ENCODE measurements around the gene ANKRD60.

ANKRD60 gene, protein sequence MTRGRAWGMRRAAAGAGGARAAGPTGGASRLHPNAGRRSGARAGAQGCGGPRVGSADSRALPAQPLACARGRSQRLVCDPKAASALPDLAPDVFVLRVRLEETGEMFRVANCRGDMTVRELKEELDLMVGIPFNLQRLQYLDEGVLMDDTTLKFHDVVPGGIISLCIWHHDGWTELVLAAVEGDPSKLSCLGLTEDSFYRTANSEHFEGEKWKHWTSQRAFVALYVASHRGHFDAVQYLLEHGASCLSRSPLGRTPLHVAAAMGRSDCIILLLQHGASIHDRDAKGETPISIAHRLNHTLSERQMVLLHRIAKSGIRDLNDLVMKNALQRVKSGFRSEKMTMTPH

DNA sequence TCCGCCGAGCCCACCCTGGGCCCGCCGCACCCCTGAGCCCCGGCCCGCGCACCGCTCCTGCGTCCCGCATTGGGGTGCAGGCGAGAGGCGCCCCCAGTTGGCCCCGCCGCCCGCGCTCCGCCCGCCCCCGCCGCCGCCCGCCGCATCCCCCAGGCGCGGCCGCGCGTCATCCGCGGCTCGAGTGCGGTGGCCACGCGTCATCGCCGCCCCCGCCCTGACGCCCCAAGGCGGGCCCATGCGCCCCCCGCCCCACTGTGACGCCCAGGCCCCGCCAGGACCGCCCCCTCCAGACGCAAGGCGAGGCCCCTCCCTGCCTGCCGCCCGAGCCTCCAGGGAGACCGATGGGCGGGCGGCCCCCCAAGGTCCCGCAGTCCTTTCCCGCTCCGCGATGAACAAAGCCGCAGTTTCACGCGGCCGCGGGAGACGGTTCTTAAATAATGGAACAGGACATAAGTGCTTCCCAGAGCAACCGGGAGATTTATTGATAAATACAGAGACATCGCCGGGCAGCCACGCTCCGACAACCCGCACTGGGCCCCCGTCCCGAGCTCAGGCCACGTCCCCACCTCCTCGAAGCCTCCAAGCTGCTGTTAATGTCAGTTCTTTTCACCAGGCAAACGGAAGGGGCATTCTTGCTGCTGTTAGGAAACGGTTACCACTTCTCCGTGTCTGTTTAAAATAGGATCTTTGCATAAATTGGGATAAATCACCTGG, at the start of gene ANKRD60:
Gene ANKRD60, minus strand, starts transcription at position 170 of the 714 bp plus-strand sequence. Its CDS starts 0 bp downstream, at position 170.
- no peak for DNase-seq

DNA sequence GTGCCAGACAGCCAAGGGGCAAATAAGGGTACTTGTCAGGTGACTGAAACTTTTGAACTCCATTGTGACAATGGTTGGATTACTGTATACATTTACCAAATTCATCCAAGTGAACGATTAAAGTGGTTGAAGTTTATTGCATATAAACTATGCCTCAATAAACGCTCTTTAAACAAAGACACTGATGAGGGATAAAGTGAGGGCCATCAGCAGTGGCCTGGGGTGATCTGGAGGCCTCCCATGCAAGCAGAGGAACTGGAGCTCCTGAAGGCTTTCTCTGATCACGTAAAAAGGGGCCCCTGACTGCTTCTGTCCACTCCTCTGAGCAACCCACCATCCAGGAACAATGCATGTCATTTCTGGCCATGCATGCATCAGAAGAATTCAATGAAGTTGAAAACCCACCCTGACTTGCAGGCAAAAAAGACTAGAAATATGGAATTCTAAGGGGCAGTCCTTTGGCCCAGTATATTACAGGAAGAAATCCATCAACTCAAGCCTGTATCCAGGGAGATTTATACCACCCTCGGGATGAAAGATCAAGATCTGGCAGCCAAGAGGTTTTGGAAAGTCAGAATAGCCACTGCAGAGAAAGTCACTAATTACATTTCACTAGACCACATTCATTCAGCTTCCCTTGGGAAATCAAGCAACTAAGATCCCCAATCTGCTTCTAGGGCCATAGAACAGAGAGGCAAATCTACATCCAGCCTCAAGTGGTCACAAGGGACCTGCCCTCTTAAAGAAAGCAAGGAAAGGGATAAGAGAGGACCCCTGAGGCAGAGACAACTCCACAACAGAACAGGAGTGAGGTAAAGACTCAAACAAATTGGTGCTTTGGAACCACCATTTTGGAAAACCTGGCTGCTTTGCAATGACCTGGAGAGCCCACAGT, 49.4 kb upstream of the ANKRD60 start:
- DNase-seq: no peak

DNA sequence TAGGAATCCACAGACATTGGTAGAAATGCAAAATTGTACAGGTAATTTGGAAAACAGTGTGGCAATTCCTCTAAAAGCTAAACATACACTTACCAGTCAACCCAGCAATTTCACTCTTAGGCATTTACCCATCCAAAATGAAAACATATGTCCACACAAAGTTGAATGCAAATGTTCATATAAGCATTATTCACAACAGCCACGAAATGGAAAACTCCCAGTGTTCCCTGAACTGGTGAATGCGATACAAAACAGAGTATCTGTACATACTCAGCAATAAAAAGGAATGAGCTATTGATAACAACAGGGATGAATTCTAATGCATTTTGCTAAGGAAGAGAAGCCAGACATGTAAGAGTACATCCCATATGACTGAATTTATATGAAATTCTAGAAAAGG, 48.7 kb upstream of the ANKRD60 start:
- no peak for DNase-seq

DNA sequence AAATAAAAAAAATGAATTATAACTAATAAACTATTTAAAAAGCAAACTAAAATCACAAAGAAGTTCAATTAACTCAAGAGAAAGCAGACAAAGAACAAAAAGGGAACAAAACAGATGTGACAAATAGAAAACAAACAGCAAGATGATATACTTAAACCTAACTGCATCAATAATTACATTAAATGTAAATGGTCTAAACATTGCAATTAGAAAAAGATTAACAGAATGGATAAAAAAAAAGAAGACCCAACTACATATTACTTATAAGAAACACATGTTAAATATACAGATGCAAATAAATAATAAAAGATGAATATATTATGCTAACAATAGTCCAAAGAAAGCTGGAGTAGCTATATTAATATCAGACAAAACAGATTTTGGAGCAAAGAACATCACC, 45.9 kb upstream of the ANKRD60 start:
- no peak for DNase-seq

DNA sequence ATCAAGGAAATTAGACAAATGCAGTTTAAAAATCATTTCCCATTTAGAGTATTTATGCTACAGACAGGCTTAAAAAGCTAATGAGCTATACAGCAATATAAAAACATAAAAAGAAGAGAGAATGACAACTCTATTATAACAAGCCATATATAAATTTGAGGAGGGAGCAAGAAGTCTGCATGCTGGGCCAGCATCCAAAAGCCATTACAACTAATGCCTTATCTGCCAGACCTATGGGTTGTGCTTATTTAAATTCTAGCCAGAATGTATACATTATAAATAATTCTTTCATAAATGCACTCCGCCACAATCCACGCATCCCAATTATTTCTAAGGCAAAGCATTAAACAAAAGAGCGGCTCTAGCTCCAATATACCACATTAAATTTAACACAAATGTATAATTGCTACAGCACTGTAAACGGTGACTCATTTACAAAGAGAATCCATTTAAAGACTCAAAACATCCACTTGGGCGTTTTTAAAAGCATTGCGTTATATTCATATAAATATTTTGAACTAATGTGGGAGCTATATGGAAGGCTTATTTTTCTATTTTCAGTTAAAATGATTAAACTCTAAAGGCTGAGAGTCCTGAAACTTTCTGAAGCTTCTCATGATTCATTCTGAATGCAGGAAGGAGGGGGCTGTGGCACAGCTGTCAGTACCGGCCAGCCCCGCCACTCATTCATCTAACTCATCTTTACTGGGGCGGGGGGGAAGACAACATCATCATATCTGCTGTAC, 43.3 kb upstream of the ANKRD60 start:
- no peak for DNase-seq

DNA sequence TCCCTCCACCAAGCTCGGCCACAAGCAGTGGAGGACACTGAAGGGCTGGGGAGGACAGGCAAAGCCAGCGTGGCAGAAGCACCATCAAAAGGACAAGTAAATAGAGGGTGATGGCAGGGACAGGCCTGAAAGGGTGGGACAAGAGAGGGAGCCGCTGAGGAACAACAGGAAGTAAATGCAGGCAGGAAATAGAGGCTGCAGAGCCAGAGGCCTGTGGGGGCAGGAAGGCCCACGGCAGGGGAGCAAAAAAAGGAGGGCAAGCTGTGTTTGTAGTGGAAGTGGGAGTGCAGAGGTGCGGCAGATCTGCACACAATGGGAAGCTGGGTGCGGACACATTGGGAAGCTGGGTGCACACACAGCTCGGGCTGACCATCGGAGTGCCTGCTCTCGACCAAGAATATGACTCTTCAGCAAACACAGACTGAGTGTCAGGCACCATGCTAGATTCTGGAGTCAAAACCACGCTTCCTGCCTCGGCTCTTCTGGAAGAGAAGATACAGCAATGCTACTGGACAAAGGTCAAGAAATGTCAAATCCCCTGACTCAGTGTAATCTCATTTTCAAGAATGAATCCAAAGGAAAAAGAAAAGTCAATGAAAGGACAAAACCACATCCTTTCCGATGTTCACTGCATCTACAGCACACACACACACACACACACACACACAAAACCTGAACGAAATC, 40.6 kb upstream of the ANKRD60 start:
- DNase-seq: no peak

DNA sequence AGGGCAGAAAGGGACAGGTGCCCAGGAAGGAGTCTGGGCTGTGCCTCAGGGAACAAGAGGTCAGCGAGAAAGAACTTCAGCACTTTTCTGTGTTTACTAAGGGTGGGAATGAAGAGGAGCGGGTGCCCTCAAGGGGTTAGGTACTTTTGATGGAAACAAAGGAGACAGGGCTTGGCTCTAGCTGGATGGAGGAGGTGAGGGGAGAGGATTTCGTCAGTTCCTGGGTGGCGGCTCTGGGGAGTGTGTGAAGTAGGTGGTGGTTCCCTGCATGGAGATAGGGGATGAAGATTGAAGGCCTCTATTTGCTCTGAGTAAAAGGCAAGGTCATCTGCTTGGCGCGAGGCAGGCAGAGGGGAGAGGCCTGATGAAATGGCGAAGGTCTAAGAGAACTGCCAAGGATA, 40.0 kb upstream of the ANKRD60 start:
- DNase-seq: no peak

DNA sequence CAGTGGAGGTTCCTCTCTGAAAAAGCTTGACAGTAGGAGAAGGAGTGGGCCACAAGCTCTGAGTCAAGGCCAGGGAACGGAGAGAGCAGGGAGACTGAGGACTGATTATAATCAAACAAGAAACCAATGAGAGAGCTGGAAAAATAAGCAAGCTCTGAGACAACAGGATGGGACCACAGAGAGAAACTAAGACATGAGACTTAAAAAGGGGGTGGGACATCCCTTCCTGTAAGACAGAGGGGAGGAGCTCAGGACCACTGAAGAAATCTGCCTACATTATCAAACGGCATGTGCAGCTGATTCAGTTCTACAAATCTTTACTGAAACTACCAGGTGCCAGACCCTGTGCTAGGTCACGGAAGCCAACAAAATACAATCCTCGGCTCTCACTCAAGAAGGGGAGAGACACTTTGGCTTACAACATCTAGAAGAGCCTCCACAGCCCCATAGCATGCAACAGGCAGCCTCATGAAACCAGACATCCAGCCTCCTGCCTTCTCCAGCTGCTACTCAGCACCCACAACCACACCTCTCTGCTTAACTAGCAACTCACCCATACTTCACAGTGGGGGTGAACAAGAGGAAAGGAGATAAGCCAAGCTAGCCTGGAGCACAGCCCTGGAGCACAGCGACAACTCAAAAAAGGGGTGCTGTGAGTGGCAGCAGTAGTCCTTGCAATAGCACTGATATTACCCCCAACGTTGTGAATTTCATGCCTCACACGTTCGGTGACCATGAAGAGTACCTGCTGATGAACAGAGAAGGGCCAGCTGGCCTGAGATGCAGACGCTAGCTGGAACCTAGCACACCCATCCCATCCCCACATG, 39.1 kb upstream of the ANKRD60 start:
- DNase-seq: no peak

DNA sequence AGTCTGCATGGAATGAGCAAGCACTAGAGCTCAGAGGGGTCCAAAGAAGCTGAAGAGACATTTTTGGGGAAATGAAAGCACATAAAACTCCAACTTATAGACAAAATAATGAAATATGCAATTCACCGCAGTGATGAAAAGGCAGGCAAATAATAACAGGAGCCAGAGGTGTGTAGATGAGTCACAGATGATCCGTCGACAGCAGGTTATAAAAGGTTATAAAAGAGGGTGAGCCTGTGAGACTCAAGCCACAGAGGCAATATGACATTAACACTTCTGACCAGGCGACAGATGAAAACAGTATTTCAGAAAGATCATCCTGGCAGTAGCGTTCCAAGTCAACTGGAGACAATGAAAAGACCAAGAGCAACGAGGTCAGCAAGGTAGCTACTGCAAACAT, 35.8 kb upstream of the ANKRD60 start:
- no peak for DNase-seq

DNA sequence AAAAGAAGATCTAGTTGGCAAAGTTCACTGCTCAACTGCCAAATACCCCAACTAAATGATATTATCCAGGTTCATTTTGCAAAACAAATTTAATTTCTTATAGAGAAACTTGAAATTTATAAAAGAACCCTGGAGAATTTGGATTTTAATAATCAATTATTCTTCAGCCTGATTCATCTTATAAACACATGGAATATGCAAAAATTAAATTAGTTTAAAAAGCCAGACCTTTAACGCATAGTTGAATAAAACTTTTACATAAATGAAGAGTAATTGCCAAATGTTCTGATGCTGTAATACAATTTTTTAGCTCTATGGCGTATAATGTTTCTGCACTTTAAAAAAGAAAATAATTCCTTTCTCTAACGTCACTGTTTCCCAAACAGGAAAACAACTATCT, 33.2 kb upstream of the ANKRD60 start:
- DNase-seq: no peak

DNA sequence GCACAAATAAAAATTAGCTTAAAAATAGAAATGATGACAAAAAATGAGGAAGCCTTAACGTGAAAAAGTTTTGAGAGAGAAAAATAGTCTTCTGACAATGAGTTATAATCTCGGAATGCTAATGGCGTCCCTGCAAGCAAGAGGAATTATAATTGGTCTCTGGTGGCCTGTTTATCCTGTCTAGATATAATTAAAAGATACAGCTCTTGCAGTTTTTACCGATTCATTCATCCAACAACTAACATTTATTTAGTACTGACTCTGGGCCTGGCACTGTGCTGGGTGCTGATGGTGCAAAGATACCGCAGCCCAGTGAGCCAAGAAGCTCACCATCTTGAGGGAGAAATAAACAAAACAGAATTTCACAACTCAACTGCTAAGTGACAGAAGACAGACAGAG, 31.6 kb upstream of the ANKRD60 start:
- DNase-seq: no peak

DNA sequence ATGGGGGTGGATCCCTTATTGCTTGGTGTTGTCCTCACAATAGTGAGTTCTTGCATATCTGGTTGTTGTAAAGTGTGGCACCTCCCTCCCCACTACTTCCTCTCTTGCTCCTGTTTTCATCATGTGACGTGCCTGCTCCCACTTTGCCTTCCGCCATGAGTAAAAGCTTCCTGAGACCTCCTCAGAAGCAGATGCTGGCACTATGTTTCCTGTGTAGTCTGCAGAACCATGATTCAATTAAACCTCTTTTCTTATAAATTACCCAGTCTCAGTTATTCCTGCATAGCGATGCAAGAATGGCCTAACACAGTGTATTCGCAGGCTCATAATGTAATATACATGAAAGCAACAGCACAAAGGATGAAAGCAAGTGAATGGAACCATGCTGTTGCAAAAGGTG, 28.4 kb upstream of the ANKRD60 start:
- no peak for DNase-seq

DNA sequence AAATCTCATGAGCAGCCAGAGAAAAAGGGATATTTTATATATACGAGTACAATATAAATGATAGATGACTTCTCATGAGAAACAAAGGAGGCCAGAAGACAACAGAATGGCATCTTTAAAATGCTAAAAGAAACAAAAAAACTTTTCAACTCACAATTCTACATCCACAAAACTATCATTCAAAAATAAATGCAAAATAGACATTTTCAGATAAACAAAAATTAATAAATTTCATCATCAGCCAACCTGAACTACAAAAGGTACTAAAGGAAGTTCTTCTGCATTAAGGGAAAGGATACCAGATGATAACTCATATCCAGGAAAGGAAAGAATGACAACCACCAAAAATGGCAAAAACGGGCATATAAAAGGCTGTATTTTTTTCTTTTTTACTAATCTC, 27.9 kb upstream of the ANKRD60 start:
- DNase-seq: no peak

DNA sequence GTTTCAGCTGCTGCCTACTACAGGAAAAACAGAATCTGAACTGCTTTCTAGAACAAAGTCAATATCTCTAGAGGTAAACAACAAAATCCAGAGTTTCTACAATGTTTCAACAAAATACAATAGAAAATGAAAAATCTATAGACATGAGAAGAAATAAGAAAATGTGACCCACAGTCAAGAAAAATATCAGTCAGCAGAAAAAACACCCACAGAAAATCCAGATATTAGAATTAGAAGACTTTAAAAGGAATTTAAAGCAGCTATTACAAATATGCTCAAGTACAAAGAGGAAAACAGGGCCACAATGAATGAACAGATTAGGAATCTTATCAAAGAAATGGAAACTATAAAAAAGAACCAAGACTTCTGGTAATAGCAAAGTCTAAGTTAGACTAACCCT, 26.4 kb upstream of the ANKRD60 start:
- DNase-seq: no peak

DNA sequence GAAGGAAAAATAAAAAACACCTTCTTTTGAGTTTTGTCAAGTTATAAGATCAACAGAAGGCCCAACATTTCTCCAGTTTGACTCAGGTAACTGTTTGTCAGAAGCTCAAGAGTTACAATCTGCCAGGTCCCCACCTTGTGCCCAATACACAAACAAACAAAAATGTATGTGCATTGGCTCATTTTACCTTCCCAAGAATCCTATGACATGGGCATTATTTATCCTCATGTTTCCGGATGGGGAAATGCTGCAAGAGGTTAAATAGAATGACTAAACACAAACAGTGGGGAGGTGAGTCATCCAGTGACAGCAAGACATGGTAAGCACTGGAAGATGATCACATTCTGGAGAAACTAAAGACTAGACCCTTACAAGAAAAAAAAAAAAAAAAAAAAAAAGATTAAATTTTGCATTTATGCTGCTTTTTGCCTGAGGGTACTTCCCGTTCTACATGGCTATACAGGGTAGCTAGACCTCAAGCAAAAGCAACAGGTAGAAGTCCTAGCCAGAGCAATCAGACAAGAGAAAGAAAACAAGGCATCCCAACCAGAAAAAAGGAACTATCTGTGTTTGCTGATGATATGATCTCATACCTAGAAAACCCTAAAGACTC, 23.6 kb upstream of the ANKRD60 start:
- DNase-seq: no peak

DNA sequence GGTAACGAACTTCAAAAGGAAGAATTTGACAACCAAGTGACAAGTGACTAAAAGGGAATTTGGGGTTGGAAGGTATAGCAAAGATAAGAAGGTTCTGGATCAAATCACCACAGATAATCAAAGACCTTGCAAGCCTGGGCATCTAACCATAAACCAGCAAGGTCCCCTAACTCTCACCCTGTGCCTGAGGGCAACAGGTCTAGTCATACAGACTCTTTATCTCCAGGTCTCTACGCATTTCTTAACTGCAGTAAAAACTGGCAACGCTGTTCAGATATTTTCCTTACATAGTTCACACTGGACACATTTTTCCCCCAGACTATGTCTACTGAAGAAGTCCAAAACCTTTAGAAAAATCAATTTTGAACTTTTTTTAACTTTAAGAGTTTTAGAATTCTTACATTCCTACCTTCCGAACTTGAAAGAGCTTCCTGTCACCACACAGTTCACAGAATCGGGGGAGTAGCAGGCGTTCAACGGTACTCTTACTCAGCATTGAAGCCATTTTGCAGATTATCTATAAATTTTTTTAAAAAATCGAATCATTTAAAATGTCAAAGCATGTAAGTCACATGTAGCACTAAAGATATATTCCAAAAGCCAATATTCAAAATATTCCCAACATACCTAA, 23.0 kb upstream of the ANKRD60 start:
- no peak for DNase-seq

DNA sequence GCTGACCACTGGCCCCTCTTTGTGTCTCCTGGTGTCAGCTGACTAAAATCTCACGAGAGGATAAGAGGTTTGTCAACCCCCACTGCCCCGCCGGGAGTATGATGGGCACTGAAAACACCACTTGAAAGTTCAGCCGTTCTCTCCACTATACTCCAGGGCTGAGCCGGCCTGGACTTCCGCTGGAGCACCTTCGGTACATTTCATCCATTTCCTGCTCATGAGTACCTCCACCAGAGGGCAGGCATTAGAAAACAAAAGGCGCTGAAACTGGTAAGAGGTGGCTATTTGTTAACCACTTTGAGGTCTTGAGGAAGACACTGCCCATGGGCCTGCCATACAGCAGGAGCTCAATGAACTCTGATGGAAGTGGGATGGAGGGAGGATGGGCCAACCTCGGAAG, 17.9 kb upstream of the ANKRD60 start:
- peak; percentile 8 for DNase-seq

DNA sequence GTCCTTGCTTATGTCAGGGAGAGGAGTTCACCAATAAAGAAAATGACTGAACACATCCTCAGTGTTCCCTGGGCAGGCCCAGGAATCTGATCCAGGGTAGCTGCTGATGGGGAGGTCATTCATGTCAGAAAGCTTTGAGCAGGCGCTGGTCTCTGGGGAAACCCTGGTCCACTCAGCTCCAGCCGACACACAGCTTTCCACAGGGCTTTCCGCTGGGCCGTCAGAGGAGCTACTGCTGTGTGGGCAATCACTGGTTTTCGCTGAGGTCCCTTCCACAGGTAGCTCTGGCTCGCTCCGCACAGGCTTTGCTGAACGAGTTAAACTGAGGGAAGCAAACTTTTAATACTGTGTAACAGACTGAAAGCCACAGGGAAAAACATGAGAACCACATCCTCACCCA, 17.5 kb upstream of the ANKRD60 start:
- no peak for DNase-seq

DNA sequence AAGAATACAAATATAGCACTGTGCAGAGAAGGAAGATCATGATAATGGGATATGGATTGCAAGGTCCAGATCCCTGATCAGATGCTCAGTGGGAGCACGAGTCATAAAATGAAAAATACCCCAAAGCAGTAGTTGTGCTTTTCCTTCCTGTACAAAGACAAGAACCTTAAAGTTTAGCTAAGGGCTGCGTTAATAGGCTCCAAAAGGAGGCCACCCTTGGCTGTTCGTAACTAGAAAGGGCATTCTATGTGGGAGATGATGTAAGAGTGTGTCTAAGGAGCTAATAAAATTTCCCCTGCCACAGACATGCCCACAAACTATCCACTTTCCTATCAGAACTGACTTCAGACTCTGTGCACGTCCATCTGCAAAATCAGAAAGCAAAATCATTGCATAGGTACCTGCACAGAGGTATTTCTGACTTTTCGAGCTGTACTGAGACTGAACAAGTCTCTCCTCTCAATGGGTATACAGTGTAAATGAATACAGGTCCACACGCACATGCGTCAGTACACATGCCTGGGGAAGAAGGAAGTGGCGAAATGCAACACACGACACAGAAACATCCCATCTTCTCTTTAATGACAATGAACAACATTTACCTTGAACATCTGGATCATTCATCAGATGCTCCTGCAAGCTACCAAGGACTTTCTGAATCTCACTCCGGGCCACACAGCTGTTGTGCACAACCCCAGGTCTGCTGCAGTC, 16.9 kb upstream of the ANKRD60 start:
- DNase-seq: peak; percentile 25

Measured in GF-D8 (cell line).